Esophagus squamous epithelium (tissue), 5 donors: Measurements from ENCODE around the gene SEMA5A. TPM values are rescaled to one million over a fixed set of nuclear protein-coding genes. Genes with fewer than 3 reads are reported as not detected.

Experiments used
- DNase-seq: peaks from one replicate; lab custom pipeline; 2025; lab: John Stamatoyannopoulos, UW
- H3K27ac ChIP-seq, 4 donors: fragments of 200-600 bp; sonication (generic); one replicate each; pipeline ENCODE4 v1.5.1; 2016 to 2019; ENCODE audit warnings: mild to moderate bottlenecking in 1 of 4
- H3K27me3 ChIP-seq, 4 donors: fragments of 200-600 bp; sonication (generic); 1 replicate in 3 of 4; 2 replicates in 1 of 4; pipeline versions ENCODE4 v1.5.1 to v1.6.0; 2017 to 2021; ENCODE audit warnings: antibody characterized with exemption in 1 of 4
- H3K36me3 ChIP-seq, 3 donors: fragments of 200-600 bp; sonication (generic); one replicate each; pipeline ENCODE4 v1.5.1; 2016 to 2019
- H3K4me1 ChIP-seq, 3 donors: fragments of 200-600 bp; sonication (generic); one replicate each; pipeline ENCODE4 v1.5.1; 2017 to 2019
- H3K4me3 ChIP-seq, 4 donors: fragments of 200-600 bp; sonication (generic); 1 replicate in 3 of 4; 2 replicates in 1 of 4; pipeline ENCODE4 v1.5.1; 2016 to 2019; ENCODE audit warnings: mild to moderate bottlenecking in 2 of 4, moderate library complexity in 1 of 4
- H3K9me3 ChIP-seq, 3 donors: fragments of 200-600 bp; sonication (generic); one replicate each; pipeline ENCODE4 v1.5.1; 2016 to 2019
- CTCF ChIP-seq, 6 experiments: fragments of 450-650 bp in 4 of 6; fragments of 200-600 bp in 2 of 6; sonication (generic) in 2 of 6; IDR thresholded peaks; one replicate each; pipeline ENCODE4 v1.5.1; 2016 to 2019; ENCODE audit warnings: antibody characterized with exemption in 6 of 6, mild to moderate bottlenecking in 4 of 6, moderate library complexity in 4 of 6
- POLR2A ChIP-seq, 4 donors: fragments of 450-650 bp; IDR thresholded peaks; one replicate each; pipeline ENCODE4 v1.6.1; 2017; ENCODE audit warnings: antibody characterized with exemption in 4 of 4, mild to moderate bottlenecking in 4 of 4, moderate library complexity in 3 of 4
- WGBS, 2 donors: methylation state at CpG; one replicate each; pipeline ENCODE4 v1.1.5; 2018; 5-methylcytosine and 5-hydroxymethylcytosine counted together
- intact Hi-C: fragments of 100-400 bp; cut with DNase I; formaldehyde crosslinking; loops from one replicate; pipeline ENCODE4 v1.15.0; 2022
- total RNA-seq, 4 donors: library from RNA; depleted of rRNA; stranded (reverse); fragments of >200 nt; gene quantifications; one replicate each; pipeline ENCODE4 v1.1.0, GENCODE V29; 2016
- donor health status: DM: yes; HTN: yes; CAD: no.

Gene SEMA5A
- total RNA-seq, 4 donors from 2014 or later, result 3.9 to 9.4 (median 8.4) TPM

DNA sequence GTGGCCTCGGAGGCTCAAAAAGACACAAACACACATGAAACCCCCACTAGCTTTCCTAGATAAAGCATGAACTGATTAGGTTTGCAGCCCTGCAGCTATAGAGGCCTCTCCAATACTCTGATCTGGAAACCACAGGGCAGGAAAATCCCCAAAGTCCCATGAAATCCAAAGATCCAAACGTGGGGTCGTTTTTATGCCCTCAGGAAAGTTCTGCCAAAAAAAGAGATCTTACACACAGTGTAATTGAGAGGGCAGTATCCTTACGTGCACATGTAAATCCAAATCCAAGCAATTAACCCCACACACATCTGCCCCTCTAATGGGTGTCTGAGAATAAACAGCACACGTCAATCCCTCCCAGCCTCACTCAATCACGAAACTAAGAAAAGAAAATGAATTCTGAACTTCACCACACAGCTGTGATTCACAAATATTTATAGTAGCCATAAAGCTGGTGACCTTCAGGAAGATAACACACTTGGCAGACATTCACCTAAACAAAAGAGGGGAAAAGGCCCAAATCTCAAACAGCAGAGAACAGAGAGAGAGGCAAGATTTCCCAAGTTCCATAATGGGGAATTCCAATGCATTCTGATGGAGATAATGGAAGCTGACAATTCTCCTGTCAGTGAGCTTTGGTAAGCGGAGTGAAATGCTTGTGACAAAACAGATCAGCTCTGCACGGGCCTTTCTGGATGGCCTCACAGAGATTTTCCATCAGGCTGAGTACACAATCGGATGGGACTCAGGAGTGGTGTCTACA lies 114.2 kb downstream of the SEMA5A start:
- no peak for TF ChIP-seq POLR2A (IDR thresholded peaks at IDR 0.05)
- TF ChIP-seq CTCF (IDR thresholded peaks at IDR 0.05), result no peak
- Histone ChIP-seq H3K36me3 (peaks cover 0 to 6% (median 0%) of the 10 kb centered on the region in 3 donors), H3K4me3 (no peak overlapping the region), H3K27me3 (no peaks in the 10 kb centered on the region), H3K4me1 (no peaks in the 10 kb centered on the region), H3K27ac (peak overlapping the region in 1 of 4 donors; percentile 1), H3K9me3 (no peaks in the 10 kb centered on the region)
- no peak for DNase-seq
- 55 to 57% methylated on average over 9 of the region's 9 CpGs for WGBS, 2 donors
- intact Hi-C loops, result no loop called here

DNA sequence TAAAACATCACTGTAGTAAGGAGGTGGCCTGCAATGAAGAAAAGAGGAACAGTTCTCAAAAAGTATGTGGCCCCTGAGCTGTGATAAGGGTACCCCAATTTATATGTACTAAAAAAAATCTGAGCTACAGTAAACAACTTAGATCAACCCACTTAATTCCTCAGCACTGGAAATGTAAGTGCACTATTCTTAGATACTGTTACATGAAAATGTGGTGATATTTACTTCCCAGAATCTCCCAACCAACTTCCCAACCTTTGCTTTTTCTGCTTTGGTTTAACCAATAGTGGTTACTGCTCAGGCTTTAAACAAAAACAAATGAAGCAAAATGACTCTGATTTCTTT lies 114.8 kb downstream of the SEMA5A start:
- peaks cover 0 to 4% (median 0%) of the 10 kb centered on the region in 3 donors for H3K36me3 ChIP-seq
- no peaks in the 10 kb centered on the region for H3K27me3 ChIP-seq
- intact Hi-C loops, result no loop called here
- no peaks in the 10 kb centered on the region for H3K4me1 ChIP-seq
- H3K9me3 ChIP-seq, result no peaks in the 10 kb centered on the region
- H3K4me3 ChIP-seq, result no peak overlapping the region
- H3K27ac ChIP-seq, result peak overlapping the region in 1 of 4 donors; percentile 1
- no peak for TF ChIP-seq CTCF (IDR thresholded peaks at IDR 0.05)
- TF ChIP-seq POLR2A (IDR thresholded peaks at IDR 0.05), result no peak
- no peak for DNase-seq

GRCh38 chr5:9430306-9430705 lies 115.6 kb downstream of the SEMA5A start:
- H3K27ac ChIP-seq, result no peak overlapping the region

GRCh38 chr5:9429691-9430215 lies 116.1 kb downstream of the SEMA5A start:
- no peaks in the 10 kb centered on the region for H3K27me3 ChIP-seq

More at GRCh38 chr5:9430306-9430705, 115.6 kb downstream of the SEMA5A start:
- TF ChIP-seq CTCF (IDR thresholded peaks at IDR 0.05), result no peak
- no peak for TF ChIP-seq POLR2A (IDR thresholded peaks at IDR 0.05)
- WGBS, 2 donors, result 70 to 73% methylated on average over 2 of the region's 2 CpGs
- Histone ChIP-seq H3K36me3 (no peaks in the 10 kb centered on the region), H3K9me3 (no peaks in the 10 kb centered on the region), H3K27me3 (no peaks in the 10 kb centered on the region), H3K4me3 (no peak overlapping the region), H3K4me1 (no peaks in the 10 kb centered on the region)
- DNase-seq, result no peak
- intact Hi-C loops, result no loop called here

More at GRCh38 chr5:9429691-9430215, 116.1 kb downstream of the SEMA5A start:
- H3K27ac ChIP-seq, result no peak overlapping the region
- intact Hi-C loops, result no loop called here
- H3K36me3 ChIP-seq, result no peaks in the 10 kb centered on the region
- TF ChIP-seq POLR2A (IDR thresholded peaks at IDR 0.05) (no peak), CTCF (IDR thresholded peaks at IDR 0.05) (no peak)
- H3K4me1 ChIP-seq, result no peaks in the 10 kb centered on the region
- no peak overlapping the region for H3K4me3 ChIP-seq
- H3K9me3 ChIP-seq, result no peaks in the 10 kb centered on the region
- DNase-seq, result no peak
- 81 to 83% methylated on average over 8 of the region's 8 CpGs for WGBS, 2 donors
